NCI-H146 (cell line): ENCODE measurements around the gene SRGAP3.

Experiments used
- DNase-seq: peaks from one replicate; lab custom pipeline; 2025; lab: John Stamatoyannopoulos, UW

SRGAP3 gene

GRCh38 chr3:8984081-8984480 lies 265.4 kb downstream of the SRGAP3 start:
- no peak for DNase-seq

- no peak for DNase-seq
Observed at GRCh38 chr3:8983591-8983990, 265.9 kb downstream of the SRGAP3 start.

GRCh38 chr3:8983026-8983425 lies 266.4 kb downstream of the SRGAP3 start:
- DNase-seq = no peak

GRCh38 chr3:8982509-8982908 lies 266.9 kb downstream of the SRGAP3 start:
- DNase-seq = no peak

- no peak for DNase-seq
Observed at GRCh38 chr3:8981700-8982099, 267.7 kb downstream of the SRGAP3 start.

- DNase-seq = no peak
Observed at GRCh38 chr3:8981296-8981695, 268.1 kb downstream of the SRGAP3 start.

- no peak for DNase-seq
Observed at GRCh38 chr3:8980756-8981257, 268.6 kb downstream of the SRGAP3 start.

- DNase-seq = no peak
Observed at GRCh38 chr3:8979262-8979661, 270.2 kb downstream of the SRGAP3 start.

- DNase-seq = no peak
Observed at GRCh38 chr3:8978551-8978950, 270.9 kb downstream of the SRGAP3 start.

GRCh38 chr3:8976540-8977182 lies 272.8 kb downstream of the SRGAP3 start:
- no peak for DNase-seq

- DNase-seq = no peak
Observed at GRCh38 chr3:8975081-8976020, 274.1 kb downstream of the SRGAP3 start.

- no peak for DNase-seq
Observed at GRCh38 chr3:8974458-8974857, 275.0 kb downstream of the SRGAP3 start.

- DNase-seq = no peak
Observed at GRCh38 chr3:8972639-8973038, 276.8 kb downstream of the SRGAP3 start.

GRCh38 chr3:8970971-8971589 lies 278.4 kb downstream of the SRGAP3 start:
- DNase-seq = peak; percentile 28

GRCh38 chr3:8969241-8969640 lies 280.2 kb downstream of the SRGAP3 start:
- DNase-seq = no peak

GRCh38 chr3:8968375-8968882 lies 281.0 kb downstream of the SRGAP3 start:
- DNase-seq = no peak

- DNase-seq = no peak
Observed at GRCh38 chr3:8967553-8967952, 281.9 kb downstream of the SRGAP3 start.

GRCh38 chr3:8966820-8967348 lies 282.6 kb downstream of the SRGAP3 start:
- no peak for DNase-seq

GRCh38 chr3:8966150-8966819 lies 283.2 kb downstream of the SRGAP3 start:
- no peak for DNase-seq

- no peak for DNase-seq
Observed at GRCh38 chr3:8964436-8965370, 284.7 kb downstream of the SRGAP3 start.
